ENCODE results near the gene SPOCK1.
A peak's percentile ranks its signal among the peaks of the same experiment; 100 is the strongest.

DNA sequence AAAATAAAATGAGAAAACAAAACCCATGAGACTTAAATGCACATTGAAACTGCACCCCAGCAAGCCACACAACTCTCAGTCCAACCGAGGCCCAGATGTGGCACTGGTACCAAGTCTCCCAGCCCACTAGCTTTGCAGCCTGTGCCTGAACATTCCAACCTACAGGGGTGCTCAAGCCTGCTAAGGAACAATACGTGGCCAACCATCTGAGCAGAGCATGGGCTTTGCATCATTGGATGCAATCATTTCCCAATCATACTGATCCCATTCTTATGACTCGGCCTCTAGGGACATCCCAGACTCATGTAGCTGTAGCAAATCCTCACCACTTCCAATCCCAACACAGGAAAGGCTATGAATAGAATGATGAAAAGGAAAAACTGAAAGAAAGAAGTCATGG lies 297.2 kb downstream of the SPOCK1 start:
- TF ChIP-seq RAD21 (IDR thresholded peaks at IDR 0.05; ENCODE audit: low read length) (0 out of 2 replicates have a peak, but pooled peaks have one; percentile 9), CTCF (conservative IDR thresholded peaks at IDR 0.05; ENCODE audit: low read depth, low read length) (peak; percentile 29), CEBPB (IDR thresholded peaks at IDR 0.05; ENCODE audit: low read depth, low read length) (peak; percentile 91)

All from IMR-90 (cell line).